ENCODE data around the gene DEPDC1B. TPM values are rescaled to one million over a fixed set of nuclear protein-coding genes. Genes with fewer than 3 reads are reported as not detected.
"Not testable (repeated sequence)": the region's sequence is repeated elsewhere in the genome, so short reads cannot be mapped to it uniquely, and the experiment has no call there.

Gene DEPDC1B
- total and polyA plus RNA-seq, 4 experiments from 2014 or later: 0.14 to 0.70 (median 0.21) TPM

- H3K27me3 ChIP-seq (ENCODE audit: insufficient read depth, low read length); H3K36me3 Mint-ChIP-seq; H3K36me3 ChIP-seq (ENCODE audit: insufficient read depth, low read length); intact Hi-C loops (cut with micrococcal nuclease); H3K4me3 ChIP-seq (ENCODE audit: low read length in 2 of 2); DNase-seq; H3K9me3 ChIP-seq (ENCODE audit: control insufficient read depth in 1 of 2, low read length in 2 of 2); POLR2A ChIA-PET (ENCODE audit: partially characterized antibody); H3K4me1 ChIP-seq (ENCODE audit: insufficient read depth, low read length); H3K4me1 Mint-ChIP-seq; H3K27ac ChIP-seq (ENCODE audit: low read depth, low read length); H3K4me3 Mint-ChIP-seq: not testable (repeated sequence)
- CTCF ChIA-PET (ENCODE audit: partially characterized antibody): interaction anchor here (0.8 kb wide), 1 partner anchor 34 kb away, joined by 3 read pairs; no protein-coding TSS in a partner anchor
- Mint-ChIP-seq H3K9me3 (peaks cover 0 to 17% (median 9%) of the 10 kb centered on the region in 8 donors), H3K27ac (peak overlapping the region in 1 of 7 donors; percentile 32), H3K27me3 (peaks cover 10 to 11% of the 10 kb centered on the region in 2 donors)
Measured at GRCh38 chr5:60711892-60712291, 11.9 kb upstream of the DEPDC1B start.

GRCh38 chr5:60710362-60710761 is 10.4 kb upstream of the DEPDC1B start:
- H3K4me1 Mint-ChIP-seq: no peaks in the 10 kb centered on the region
- H3K4me3 ChIP-seq (ENCODE audit: low read length in 2 of 2): no peak overlapping the region
- H3K4me3 Mint-ChIP-seq: no peak overlapping the region
- H3K27ac Mint-ChIP-seq: no peak overlapping the region
- no peak overlapping the region for H3K27ac ChIP-seq (ENCODE audit: low read depth, low read length)
- H3K36me3 Mint-ChIP-seq: no peaks in the 10 kb centered on the region
- peaks cover 8 to 10% of the 10 kb centered on the region in 2 donors for H3K27me3 Mint-ChIP-seq
- H3K9me3 ChIP-seq (ENCODE audit: control insufficient read depth in 1 of 2, low read length in 2 of 2): no peaks in the 10 kb centered on the region
- no peak for DNase-seq
- no peaks in the 10 kb centered on the region for H3K27me3 ChIP-seq (ENCODE audit: insufficient read depth, low read length)
- H3K36me3 ChIP-seq (ENCODE audit: insufficient read depth, low read length): no peaks in the 10 kb centered on the region
- CTCF ChIA-PET (ENCODE audit: partially characterized antibody): interaction anchor here (0.6 to 1.5 kb wide), 2 partner anchors 9 to 135 kb away, joined by 3 to 5 read pairs; no protein-coding TSS in a partner anchor
- POLR2A ChIA-PET (ENCODE audit: partially characterized antibody): no interaction called here
- no peaks in the 10 kb centered on the region for H3K4me1 ChIP-seq (ENCODE audit: insufficient read depth, low read length)
- intact Hi-C loops (cut with micrococcal nuclease): no loop called here
- H3K9me3 Mint-ChIP-seq: peaks cover 0 to 13% (median 7%) of the 10 kb centered on the region in 8 donors

- Histone ChIP-seq H3K9me3 (ENCODE audit: control insufficient read depth in 1 of 2, low read length in 2 of 2) (no peaks in the 10 kb centered on the region), H3K27me3 (ENCODE audit: insufficient read depth, low read length) (no peaks in the 10 kb centered on the region), H3K4me1 (ENCODE audit: insufficient read depth, low read length) (peaks cover 12% of the 10 kb centered on the region), H3K27ac (ENCODE audit: low read depth, low read length) (no peak overlapping the region), H3K36me3 (ENCODE audit: insufficient read depth, low read length) (no peaks in the 10 kb centered on the region), H3K4me3 (ENCODE audit: low read length in 2 of 2) (no peak overlapping the region)
- Mint-ChIP-seq H3K27me3 (no peaks in the 10 kb centered on the region), H3K27ac (no peak overlapping the region), H3K36me3 (no peaks in the 10 kb centered on the region), H3K4me3 (no peak overlapping the region), H3K4me1 (peaks cover 6 to 18% (median 13%) of the 10 kb centered on the region in 4 donors), H3K9me3 (no peaks in the 10 kb centered on the region)
- ChIA-PET CTCF (ENCODE audit: partially characterized antibody) (no interaction called here), POLR2A (ENCODE audit: partially characterized antibody) (no interaction called here)
- DNase-seq: no peak
- intact Hi-C loops (cut with micrococcal nuclease): no loop called here
Measured at GRCh38 chr5:60705144-60705543, 5.2 kb upstream of the DEPDC1B start.

- Mint-ChIP-seq H3K9me3 (no peaks in the 10 kb centered on the region), H3K4me1 (peaks cover 9 to 23% (median 17%) of the 10 kb centered on the region in 4 donors), H3K4me3 (no peak overlapping the region), H3K27me3 (no peaks in the 10 kb centered on the region), H3K36me3 (peaks cover 0 to 2% of the 10 kb centered on the region in 2 donors), H3K27ac (peak overlapping the region in 1 of 7 donors; percentile 5)
- H3K4me1 ChIP-seq (ENCODE audit: insufficient read depth, low read length): peaks cover 16% of the 10 kb centered on the region
- no peaks in the 10 kb centered on the region for H3K36me3 ChIP-seq (ENCODE audit: insufficient read depth, low read length)
- CTCF ChIA-PET (ENCODE audit: partially characterized antibody): no interaction called here
- no peak overlapping the region for H3K27ac ChIP-seq (ENCODE audit: low read depth, low read length)
- H3K4me3 ChIP-seq (ENCODE audit: low read length in 2 of 2): no peak overlapping the region
- DNase-seq: no peak
- POLR2A ChIA-PET (ENCODE audit: partially characterized antibody): no interaction called here
- intact Hi-C loops (cut with micrococcal nuclease): no loop called here
- H3K27me3 ChIP-seq (ENCODE audit: insufficient read depth, low read length): no peaks in the 10 kb centered on the region
- no peaks in the 10 kb centered on the region for H3K9me3 ChIP-seq (ENCODE audit: control insufficient read depth in 1 of 2, low read length in 2 of 2)
Measured at GRCh38 chr5:60703944-60704343, 4.0 kb upstream of the DEPDC1B start.

GRCh38 chr5:60701321-60701968 is 1.5 kb upstream of the DEPDC1B start:
- Mint-ChIP-seq H3K9me3 (no peaks in the 10 kb centered on the region), H3K27ac (peak overlapping the region in 5 of 7 donors; percentile 9 to 65 (median 38)), H3K36me3 (peaks cover 0 to 2% of the 10 kb centered on the region in 2 donors), H3K27me3 (no peaks in the 10 kb centered on the region), H3K4me1 (peaks cover 9 to 28% (median 20%) of the 10 kb centered on the region in 4 donors), H3K4me3 (peak overlapping the region in 5 of 8 donors; percentile 26 to 98 (median 92))
- Histone ChIP-seq H3K27me3 (ENCODE audit: insufficient read depth, low read length) (no peaks in the 10 kb centered on the region), H3K4me1 (ENCODE audit: insufficient read depth, low read length) (peaks cover 18% of the 10 kb centered on the region), H3K36me3 (ENCODE audit: insufficient read depth, low read length) (no peaks in the 10 kb centered on the region), H3K9me3 (ENCODE audit: control insufficient read depth in 1 of 2, low read length in 2 of 2) (no peaks in the 10 kb centered on the region), H3K4me3 (ENCODE audit: low read length in 2 of 2) (peak overlapping the region in 1 of 2 donors; percentile 98), H3K27ac (ENCODE audit: low read depth, low read length) (no peak overlapping the region)
- peak in 1 of 5 donors; percentile 4 for DNase-seq
- intact Hi-C loops (cut with micrococcal nuclease): loop anchor here (2.0 kb wide), 1 partner anchor 243 kb away; the partner anchor contains the start of genes ERCC8 and NDUFAF2
- CTCF ChIA-PET (ENCODE audit: partially characterized antibody): interaction anchor here (0.8 to 3.6 kb wide), 5 partner anchors 9 to 958 kb away, joined by 3 to 23 read pairs (median 4); no protein-coding TSS in a partner anchor
- POLR2A ChIA-PET (ENCODE audit: partially characterized antibody): interaction anchor here (1.4 kb wide), 1 partner anchor 8 kb away, joined by 3 read pairs; no protein-coding TSS in a partner anchor

- H3K4me1 Mint-ChIP-seq: peaks cover 9 to 28% (median 20%) of the 10 kb centered on the region in 4 donors
- no peaks in the 10 kb centered on the region for H3K27me3 ChIP-seq (ENCODE audit: insufficient read depth, low read length)
Measured at GRCh38 chr5:60700416-60700757, 421 bp upstream of the DEPDC1B start.

GRCh38 chr5:60699288-60699608 is 718 bp downstream of the DEPDC1B start:
- Mint-ChIP-seq H3K9me3 (no peaks in the 10 kb centered on the region), H3K36me3 (peaks cover 0 to 2% of the 10 kb centered on the region in 2 donors), H3K4me1 (peaks cover 9 to 28% (median 20%) of the 10 kb centered on the region in 4 donors), H3K27ac (peak overlapping the region; percentile 22 to 92 (median 88)), H3K27me3 (no peaks in the 10 kb centered on the region), H3K4me3 (peak overlapping the region; percentile 91 to 98 (median 94))
- CTCF ChIA-PET (ENCODE audit: partially characterized antibody): interaction anchor here (0.9 to 3.6 kb wide), 9 partner anchors 9 to 171 kb away, joined by 3 to 23 read pairs (median 5); no protein-coding TSS in a partner anchor
- H3K4me1 ChIP-seq (ENCODE audit: insufficient read depth, low read length): peaks cover 18% of the 10 kb centered on the region
- H3K27me3 ChIP-seq (ENCODE audit: insufficient read depth, low read length): no peaks in the 10 kb centered on the region
- intact Hi-C loops (cut with micrococcal nuclease): no loop called here
- H3K9me3 ChIP-seq (ENCODE audit: control insufficient read depth in 1 of 2, low read length in 2 of 2): no peaks in the 10 kb centered on the region
- no peaks in the 10 kb centered on the region for H3K36me3 ChIP-seq (ENCODE audit: insufficient read depth, low read length)
- POLR2A ChIA-PET (ENCODE audit: partially characterized antibody): no interaction called here
- H3K4me3 ChIP-seq (ENCODE audit: low read length in 2 of 2): peak overlapping the region; percentile 98 to 99
- no peak for DNase-seq
- peak overlapping the region; percentile 61 for H3K27ac ChIP-seq (ENCODE audit: low read depth, low read length)

More at GRCh38 chr5:60700416-60700757, 421 bp upstream of the DEPDC1B start:
- no peak for DNase-seq
- H3K27ac Mint-ChIP-seq: peak overlapping the region; percentile 75 to 92 (median 88)
- peak overlapping the region; percentile 91 to 98 (median 94) for H3K4me3 Mint-ChIP-seq
- Histone ChIP-seq H3K27ac (ENCODE audit: low read depth, low read length) (peak overlapping the region; percentile 61), H3K4me1 (ENCODE audit: insufficient read depth, low read length) (peaks cover 18% of the 10 kb centered on the region), H3K36me3 (ENCODE audit: insufficient read depth, low read length) (no peaks in the 10 kb centered on the region), H3K4me3 (ENCODE audit: low read length in 2 of 2) (peak overlapping the region; percentile 98 to 99), H3K9me3 (ENCODE audit: control insufficient read depth in 1 of 2, low read length in 2 of 2) (no peaks in the 10 kb centered on the region)
- no peaks in the 10 kb centered on the region for H3K27me3 Mint-ChIP-seq
- POLR2A ChIA-PET (ENCODE audit: partially characterized antibody): interaction anchor here (0.9 to 1.4 kb wide), 6 partner anchors 9 to 708 kb away, joined by 3 to 6 read pairs (median 4); partner anchors contain the start of genes ERCC8 and ZSWIM6
- H3K9me3 Mint-ChIP-seq: no peaks in the 10 kb centered on the region
- CTCF ChIA-PET (ENCODE audit: partially characterized antibody): interaction anchor here (0.7 to 3.6 kb wide), 6 partner anchors 8 to 630 kb away, joined by 3 to 23 read pairs (median 3); no protein-coding TSS in a partner anchor
- peaks cover 0 to 2% of the 10 kb centered on the region in 2 donors for H3K36me3 Mint-ChIP-seq
- intact Hi-C loops (cut with micrococcal nuclease): loop anchor here (1.0 to 2.0 kb wide), 2 partner anchors 244 to 632 kb away; partner anchors contain the start of genes ERCC8, NDUFAF2 and ZSWIM6

Data from CD4-positive, alpha-beta memory T cell (primary cell).